ENCODE measurements around the gene RELA. TPM values are rescaled to one million over a fixed set of nuclear protein-coding genes. Genes with fewer than 3 reads are reported as not detected.

RELA gene

GRCh38 chr11:65609229-65609628 is 53.5 kb downstream of the RELA start:
- H4K8ac ChIP-seq (ENCODE audit: low read depth, low read length), result no peak overlapping the region
- WGBS (ENCODE audit: extremely low coverage, insufficient coverage, low lambda C conversion rate), result no CpG with 5 or more reads among the region's 3 CpGs
- H2BK5ac ChIP-seq (ENCODE audit: low read length), result no peak overlapping the region
- no peak overlapping the region for H3K18ac ChIP-seq (ENCODE audit: low read length)
- H2BK15ac ChIP-seq (replicated peaks; ENCODE audit: low read depth), result no peak overlapping the region
- no peaks in the 10 kb centered on the region for H3K27me3 ChIP-seq (ENCODE audit: insufficient read depth, low read length, poor library complexity)
- no peak overlapping the region for H3K4me2 ChIP-seq (ENCODE audit: low read length)
- H3K4me1 ChIP-seq (ENCODE audit: control insufficient read depth, low read depth, low read length), result peaks cover 9% of the 10 kb centered on the region
- no peak overlapping the region for H3K4me3 ChIP-seq (ENCODE audit: low read length)
- no peaks in the 10 kb centered on the region for H3K36me3 ChIP-seq (ENCODE audit: control insufficient read depth, insufficient read depth, low read length)
- no peak overlapping the region for H3K56ac ChIP-seq (ENCODE audit: low read length)
- H3K9ac ChIP-seq (ENCODE audit: low read length), result no peak overlapping the region
- H3K23ac ChIP-seq (ENCODE audit: low read length), result no peak overlapping the region
- peaks cover 16% of the 10 kb centered on the region for H3K79me1 ChIP-seq (ENCODE audit: low read length)
- H2AK5ac ChIP-seq (ENCODE audit: low read length), result no peak overlapping the region
- no peak overlapping the region for H3K4ac ChIP-seq (ENCODE audit: low read depth, low read length)
- no peak overlapping the region for H3K27ac ChIP-seq (ENCODE audit: low read depth, low read length)
- no peak for DNase-seq
- H2BK120ac ChIP-seq (ENCODE audit: low read depth, low read length), result no peak overlapping the region
- no peak overlapping the region for H4K5ac ChIP-seq (ENCODE audit: low read length)
- peaks cover 6% of the 10 kb centered on the region for H3K79me2 ChIP-seq (ENCODE audit: control insufficient read depth, insufficient read depth, low read length)

GRCh38 chr11:65607614-65608426 is 54.9 kb downstream of the RELA start:
- Histone ChIP-seq H3K4me3 (ENCODE audit: low read length) (no peak overlapping the region), H3K36me3 (ENCODE audit: control insufficient read depth, insufficient read depth, low read length) (no peaks in the 10 kb centered on the region)

GRCh38 chr11:65606876-65607613 is 55.7 kb downstream of the RELA start:
- peak overlapping the region; percentile 69 for H3K9ac ChIP-seq (ENCODE audit: low read length)
- no peak overlapping the region for H4K5ac ChIP-seq (ENCODE audit: low read length)
- H2BK5ac ChIP-seq (ENCODE audit: low read length), result no peak overlapping the region
- no CpG with 5 or more reads among the region's 67 CpGs for WGBS (ENCODE audit: extremely low coverage, insufficient coverage, low lambda C conversion rate)
- no peak overlapping the region for H2BK120ac ChIP-seq (ENCODE audit: low read depth, low read length)
- no peaks in the 10 kb centered on the region for H3K79me2 ChIP-seq (ENCODE audit: control insufficient read depth, insufficient read depth, low read length)
- no peak overlapping the region for H3K4me3 ChIP-seq (ENCODE audit: low read length)
- H3K27ac ChIP-seq (ENCODE audit: low read depth, low read length), result peak overlapping the region; percentile 33
- H3K36me3 ChIP-seq (ENCODE audit: control insufficient read depth, insufficient read depth, low read length), result no peaks in the 10 kb centered on the region
- peak overlapping the region; percentile 67 for H3K4me2 ChIP-seq (ENCODE audit: low read length)
- H3K4ac ChIP-seq (ENCODE audit: low read depth, low read length), result no peak overlapping the region
- peaks cover 3% of the 10 kb centered on the region for H3K4me1 ChIP-seq (ENCODE audit: control insufficient read depth, low read depth, low read length)
- no peak overlapping the region for H2AK5ac ChIP-seq (ENCODE audit: low read length)
- H3K27me3 ChIP-seq (ENCODE audit: insufficient read depth, low read length, poor library complexity), result no peaks in the 10 kb centered on the region
- no peak overlapping the region for H3K23ac ChIP-seq (ENCODE audit: low read length)
- peak; percentile 100 for DNase-seq
- no peak overlapping the region for H4K8ac ChIP-seq (ENCODE audit: low read depth, low read length)
- no peak overlapping the region for H3K18ac ChIP-seq (ENCODE audit: low read length)
- H2BK15ac ChIP-seq (replicated peaks; ENCODE audit: low read depth), result no peak overlapping the region
- H3K79me1 ChIP-seq (ENCODE audit: low read length), result peaks cover 6% of the 10 kb centered on the region
- H3K56ac ChIP-seq (ENCODE audit: low read length), result peak overlapping the region; percentile 83

More at GRCh38 chr11:65607614-65608426, 54.9 kb downstream of the RELA start:
- Histone ChIP-seq H3K4me1 (ENCODE audit: control insufficient read depth, low read depth, low read length) (peaks cover 9% of the 10 kb centered on the region), H3K56ac (ENCODE audit: low read length) (peak overlapping the region; percentile 60), H3K9ac (ENCODE audit: low read length) (peak overlapping the region; percentile 58), H3K18ac (ENCODE audit: low read length) (no peak overlapping the region), H3K23ac (ENCODE audit: low read length) (no peak overlapping the region), H2AK5ac (ENCODE audit: low read length) (no peak overlapping the region), H3K27ac (ENCODE audit: low read depth, low read length) (no peak overlapping the region), H2BK15ac (replicated peaks; ENCODE audit: low read depth) (no peak overlapping the region), H4K8ac (ENCODE audit: low read depth, low read length) (no peak overlapping the region), H2BK5ac (ENCODE audit: low read length) (no peak overlapping the region), H3K79me1 (ENCODE audit: low read length) (peaks cover 13% of the 10 kb centered on the region), H3K4me2 (ENCODE audit: low read length) (peak overlapping the region; percentile 27), H3K4ac (ENCODE audit: low read depth, low read length) (no peak overlapping the region), H3K27me3 (ENCODE audit: insufficient read depth, low read length, poor library complexity) (no peaks in the 10 kb centered on the region), H3K79me2 (ENCODE audit: control insufficient read depth, insufficient read depth, low read length) (peaks cover under 1% of the 10 kb centered on the region), H2BK120ac (ENCODE audit: low read depth, low read length) (no peak overlapping the region), H4K5ac (ENCODE audit: low read length) (no peak overlapping the region)
- no peak for DNase-seq
- no CpG with 5 or more reads among the region's 37 CpGs for WGBS (ENCODE audit: extremely low coverage, insufficient coverage, low lambda C conversion rate)

GRCh38 chr11:65604258-65604657 is 58.5 kb downstream of the RELA start:
- Histone ChIP-seq H3K36me3 (ENCODE audit: control insufficient read depth, insufficient read depth, low read length) (no peaks in the 10 kb centered on the region), H3K79me1 (ENCODE audit: low read length) (no peaks in the 10 kb centered on the region)
- no CpG with 5 or more reads among the region's 1 CpG for WGBS (ENCODE audit: extremely low coverage, insufficient coverage, low lambda C conversion rate)

More at GRCh38 chr11:65604258-65604657, 58.5 kb downstream of the RELA start:
- no peak overlapping the region for H2BK120ac ChIP-seq (ENCODE audit: low read depth, low read length)
- no peak overlapping the region for H4K8ac ChIP-seq (ENCODE audit: low read depth, low read length)
- no peak overlapping the region for H3K27ac ChIP-seq (ENCODE audit: low read depth, low read length)
- H3K4me1 ChIP-seq (ENCODE audit: control insufficient read depth, low read depth, low read length), result peaks cover 3% of the 10 kb centered on the region
- no peak overlapping the region for H4K5ac ChIP-seq (ENCODE audit: low read length)
- no peak overlapping the region for H3K18ac ChIP-seq (ENCODE audit: low read length)
- no peak overlapping the region for H3K4me3 ChIP-seq (ENCODE audit: low read length)
- no peak overlapping the region for H3K9ac ChIP-seq (ENCODE audit: low read length)
- H3K23ac ChIP-seq (ENCODE audit: low read length), result no peak overlapping the region
- H3K27me3 ChIP-seq (ENCODE audit: insufficient read depth, low read length, poor library complexity), result no peaks in the 10 kb centered on the region
- H2AK5ac ChIP-seq (ENCODE audit: low read length), result no peak overlapping the region
- no peak overlapping the region for H3K4ac ChIP-seq (ENCODE audit: low read depth, low read length)
- H3K56ac ChIP-seq (ENCODE audit: low read length), result no peak overlapping the region
- no peak overlapping the region for H3K4me2 ChIP-seq (ENCODE audit: low read length)
- DNase-seq, result no peak
- no peak overlapping the region for H2BK5ac ChIP-seq (ENCODE audit: low read length)
- H2BK15ac ChIP-seq (replicated peaks; ENCODE audit: low read depth), result no peak overlapping the region
- no peaks in the 10 kb centered on the region for H3K79me2 ChIP-seq (ENCODE audit: control insufficient read depth, insufficient read depth, low read length)

Small RNAs within 50 kb of the gene (small RNA-seq; reads per million reads assigned to genes)
- gene MIR4489 (ENCODE audit: insufficient read depth) (not detected), gene MIR4690 (ENCODE audit: insufficient read depth) (3.9 reads per million, percentile 61 among the genes with 10 or more reads in this experiment), gene RN7SL309P (ENCODE audit: insufficient read depth) (not detected)
